NB4 (cell line): ENCODE results near the gene OVOL2.

Source experiments
- MAX ChIP-seq: IDR thresholded peaks from 2 replicates; pipeline ENCODE4 v1.6.1; 2011; ENCODE audit warnings: low read depth, low read length
- MYC ChIP-seq: IDR thresholded peaks from 2 replicates; pipeline ENCODE4 v1.6.1; 2011; ENCODE audit warnings: low read depth, low read length
- POLR2A ChIP-seq: IDR thresholded peaks from 2 replicates; pipeline ENCODE4 v1.6.1; 2011; ENCODE audit warnings: mild to moderate bottlenecking; ENCODE audit not compliant: insufficient read length; ENCODE audit errors: extremely low read depth
- TF ChIP-seq, protein P1 (sequence below): IDR thresholded peaks from one replicate; pipeline ENCODE4 v1.5.1; 2012; ENCODE audit warnings: low read depth, low read length

DNA sequence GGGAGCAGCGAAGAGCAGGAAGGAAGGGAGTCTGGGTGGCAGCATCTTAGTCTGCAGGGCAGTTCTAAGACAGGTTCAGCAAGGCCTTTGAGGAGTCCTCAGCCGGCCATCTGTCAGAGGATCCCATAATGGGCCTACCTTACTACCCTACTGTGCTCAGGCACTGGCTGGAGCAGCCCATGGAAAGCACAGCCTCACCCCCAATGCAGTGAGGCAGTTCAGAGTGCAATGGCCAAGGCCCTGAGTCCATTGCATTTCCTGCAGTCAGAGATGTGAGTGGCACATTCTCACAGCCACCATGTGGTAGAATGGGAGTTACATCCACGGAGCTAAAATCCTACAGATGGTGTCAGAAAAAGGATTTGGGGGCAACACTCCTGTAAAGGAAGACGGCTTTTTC is 19.4 kb upstream of the OVOL2 start:
- TF ChIP-seq MYC = no peak
- no peak for TF ChIP-seq POLR2A
- TF ChIP-seq, protein P1, sequence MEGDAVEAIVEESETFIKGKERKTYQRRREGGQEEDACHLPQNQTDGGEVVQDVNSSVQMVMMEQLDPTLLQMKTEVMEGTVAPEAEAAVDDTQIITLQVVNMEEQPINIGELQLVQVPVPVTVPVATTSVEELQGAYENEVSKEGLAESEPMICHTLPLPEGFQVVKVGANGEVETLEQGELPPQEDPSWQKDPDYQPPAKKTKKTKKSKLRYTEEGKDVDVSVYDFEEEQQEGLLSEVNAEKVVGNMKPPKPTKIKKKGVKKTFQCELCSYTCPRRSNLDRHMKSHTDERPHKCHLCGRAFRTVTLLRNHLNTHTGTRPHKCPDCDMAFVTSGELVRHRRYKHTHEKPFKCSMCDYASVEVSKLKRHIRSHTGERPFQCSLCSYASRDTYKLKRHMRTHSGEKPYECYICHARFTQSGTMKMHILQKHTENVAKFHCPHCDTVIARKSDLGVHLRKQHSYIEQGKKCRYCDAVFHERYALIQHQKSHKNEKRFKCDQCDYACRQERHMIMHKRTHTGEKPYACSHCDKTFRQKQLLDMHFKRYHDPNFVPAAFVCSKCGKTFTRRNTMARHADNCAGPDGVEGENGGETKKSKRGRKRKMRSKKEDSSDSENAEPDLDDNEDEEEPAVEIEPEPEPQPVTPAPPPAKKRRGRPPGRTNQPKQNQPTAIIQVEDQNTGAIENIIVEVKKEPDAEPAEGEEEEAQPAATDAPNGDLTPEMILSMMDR = no peak
- TF ChIP-seq MAX = no peak
